Cardiac muscle cell (in vitro differentiated cells and primary cell): ENCODE results near the gene SF3B2. TPM values are rescaled to one million over a fixed set of nuclear protein-coding genes. Genes with fewer than 3 reads are reported as not detected.
A peak's percentile ranks its signal among the peaks of the same experiment; 100 is the strongest.

Experiments
- DNase-seq, 2 donors: peaks; one replicate each; pipeline versions ENCODE4 v3.0.0 to v3.0.0-alpha.2; 2010 to 2017; ENCODE audit warnings: low read depth in 1 of 2, low spot score in 1 of 2
- H3K27ac ChIP-seq: fragments of 200-600 bp; sonication (generic); 2 replicates; pipeline ENCODE4 v1.5.1; 2016
- H3K27me3 ChIP-seq: fragments of 200-600 bp; sonication (generic); 2 replicates; pipeline ENCODE4 v1.6.0; 2016; ENCODE audit warnings: control low read depth
- H3K36me3 ChIP-seq: fragments of 200-600 bp; sonication (generic); 2 replicates; pipeline ENCODE4 v1.5.1; 2016; ENCODE audit warnings: control low read depth
- H3K4me1 ChIP-seq: fragments of 200-600 bp; sonication (generic); 2 replicates; pipeline ENCODE4 v1.8.1; 2017; ENCODE audit warnings: low read depth, mild to moderate bottlenecking, mixed run types
- H3K4me3 ChIP-seq: fragments of 200-600 bp; sonication (generic); 2 replicates; pipeline ENCODE4 v1.5.1; 2016; ENCODE audit warnings: mild to moderate bottlenecking
- H3K9me3 ChIP-seq: fragments of 200-600 bp; sonication (generic); 2 replicates; pipeline ENCODE4 v1.5.1; 2017; ENCODE audit warnings: low read depth, mild to moderate bottlenecking, control low read depth
- CTCF ChIP-seq: IDR thresholded peaks from 2 replicates; pipeline ENCODE4 v1.5.1; 2012; ENCODE audit warnings: low read depth, mild to moderate bottlenecking, low read length
- polyA plus RNA-seq: library from polyadenylated mRNA; unstranded; fragments of >200 nt; fragmentation: Nextera tagmentation; extraction: Ambion mirVana; gene quantifications from 2 replicates; pipeline ENCODE4 v1.2.1, GENCODE V29; 2016
- total RNA-seq: library from RNA; depleted of rRNA; stranded (reverse); fragments of >200 nt; gene quantifications from 2 replicates; pipeline ENCODE4 v1.2.3, GENCODE V29; 2016

The SF3B2 gene
- total and polyA plus RNA-seq, 2 experiments from 2014 or later: 184 to 210 TPM

- Histone ChIP-seq H3K36me3 (no peaks in the 10 kb centered on the region), H3K4me3 (no peak overlapping the region), H3K9me3 (no peaks in the 10 kb centered on the region), H3K27ac (no peak overlapping the region), H3K4me1 (no peaks in the 10 kb centered on the region), H3K27me3 (peaks cover 24% of the 10 kb centered on the region)
- TF ChIP-seq CTCF: no peak
- DNase-seq: peak in 1 of 2 donors; percentile 33
Observed at GRCh38 chr11:66011239-66011784, 40.9 kb upstream of the SF3B2 start.

- H3K27ac ChIP-seq: no peak within 1 kb of the TSS
- no peaks in the 10 kb centered on the region for H3K36me3 ChIP-seq
- H3K4me1 ChIP-seq: no peaks in the 10 kb centered on the region
- H3K27me3 ChIP-seq: peaks cover 24% of the 10 kb centered on the region
- H3K9me3 ChIP-seq: no peaks in the 10 kb centered on the region
- DNase-seq: no peak
- no peak within 1 kb of the TSS for H3K4me3 ChIP-seq
- no peak for TF ChIP-seq CTCF
Observed at GRCh38 chr11:66011785-66012303, 40.3 kb upstream of the SF3B2 start, which contains the start of gene CST6. Gene CST6, plus strand, starts transcription at chr11:66012008. Its CDS starts 37 bp downstream, at chr11:66012045.

GRCh38 chr11:66012371-66012945 lies 39.7 kb upstream of the SF3B2 start:
- Histone ChIP-seq H3K4me1 (no peaks in the 10 kb centered on the region), H3K4me3 (no peak overlapping the region), H3K27ac (no peak overlapping the region), H3K27me3 (peaks cover 24% of the 10 kb centered on the region), H3K9me3 (no peaks in the 10 kb centered on the region), H3K36me3 (no peaks in the 10 kb centered on the region)
- TF ChIP-seq CTCF: no peak
- no peak for DNase-seq

GRCh38 chr11:66012946-66013761 lies 39.0 kb upstream of the SF3B2 start:
- no peak overlapping the region for H3K27ac ChIP-seq
- peaks cover 24% of the 10 kb centered on the region for H3K27me3 ChIP-seq
- no peaks in the 10 kb centered on the region for H3K36me3 ChIP-seq
- H3K9me3 ChIP-seq: no peaks in the 10 kb centered on the region
- DNase-seq: peak in 1 of 2 donors; percentile 57
- TF ChIP-seq CTCF: no peak
- no peak overlapping the region for H3K4me3 ChIP-seq
- H3K4me1 ChIP-seq: no peaks in the 10 kb centered on the region

- no peaks in the 10 kb centered on the region for H3K4me1 ChIP-seq
- DNase-seq: no peak
- H3K9me3 ChIP-seq: no peaks in the 10 kb centered on the region
- H3K27me3 ChIP-seq: peaks cover 24% of the 10 kb centered on the region
- H3K4me3 ChIP-seq: no peak overlapping the region
- TF ChIP-seq CTCF: no peak
- no peaks in the 10 kb centered on the region for H3K36me3 ChIP-seq
- H3K27ac ChIP-seq: no peak overlapping the region
Observed at GRCh38 chr11:66013762-66014100, 38.4 kb upstream of the SF3B2 start.
